Fibroblast of lung (primary cell): ENCODE results near the gene ESPNL. TPM values are rescaled to one million over a fixed set of nuclear protein-coding genes. Genes with fewer than 3 reads are reported as not detected.
"Not testable (repeated sequence)": the region's sequence is repeated elsewhere in the genome, so short reads cannot be mapped to it uniquely, and the experiment has no call there.

Experiments
- DNase-seq, 2 donors: peaks; one replicate each; pipeline versions ENCODE4 v3.0.0 to v3.0.0-alpha.2; 2010; ENCODE audit warnings: low read depth in 2 of 2
- H2AFZ ChIP-seq: 2 replicates; pipeline ENCODE4 v1.5.1; 2012; ENCODE audit warnings: low read length, control low read depth, inconsistent platforms
- H3K27ac ChIP-seq: 2 replicates; pipeline ENCODE4 v1.5.1; 2011; ENCODE audit warnings: low read length, control low read depth; ENCODE audit not compliant: insufficient read depth
- H3K27me3 ChIP-seq: 2 replicates; pipeline ENCODE4 v1.5.1; 2011; ENCODE audit warnings: mild to moderate bottlenecking, low read length; ENCODE audit not compliant: control insufficient read depth, insufficient read depth
- H3K36me3 ChIP-seq: 2 replicates; pipeline ENCODE4 v1.5.1; 2011; ENCODE audit warnings: low read length; ENCODE audit not compliant: control insufficient read depth, insufficient read depth
- H3K4me1 ChIP-seq: 2 replicates; pipeline ENCODE4 v1.5.1; 2011; ENCODE audit warnings: low read length; ENCODE audit not compliant: control insufficient read depth, insufficient read depth; ENCODE audit errors: extremely low read depth
- H3K4me2 ChIP-seq: 2 replicates; pipeline ENCODE4 v1.5.1; 2011; ENCODE audit warnings: low read length, control low read depth; ENCODE audit not compliant: insufficient read depth; ENCODE audit errors: extremely low read depth
- H3K4me3 ChIP-seq, 4 experiments: fragments of 200-600 bp in 1 of 4; sonication (generic) in 1 of 4; replicated peaks in 1 of 4; 2 replicates each; pipeline ENCODE4 v1.5.1; 2011 to 2016; ENCODE audit warnings: low read length in 4 of 4, low read depth in 3 of 4, mild to moderate bottlenecking in 3 of 4, control low read depth in 2 of 4, inconsistent platforms in 1 of 4, mixed read lengths in 1 of 4; ENCODE audit not compliant: insufficient read depth in 1 of 4; ENCODE audit errors: control extremely low read depth in 1 of 4
- H3K79me2 ChIP-seq: 2 replicates; pipeline ENCODE4 v1.5.1; 2012; ENCODE audit warnings: mild to moderate bottlenecking, low read length, inconsistent platforms; ENCODE audit not compliant: control insufficient read depth, insufficient read depth
- H3K9ac ChIP-seq: 2 replicates; pipeline ENCODE4 v1.5.1; 2011; ENCODE audit warnings: mild to moderate bottlenecking, low read length, control low read depth; ENCODE audit not compliant: insufficient read depth
- H3K9me3 ChIP-seq: 2 replicates; pipeline ENCODE4 v1.5.1; 2012; ENCODE audit warnings: low read depth, low read length; ENCODE audit not compliant: control insufficient read depth, insufficient read depth
- H4K20me1 ChIP-seq: 2 replicates; pipeline ENCODE4 v1.5.1; 2011; ENCODE audit warnings: low read length; ENCODE audit not compliant: control insufficient read depth, insufficient read depth; ENCODE audit errors: extremely low read depth
- EZH2 ChIP-seq: IDR thresholded peaks from 2 replicates; pipeline ENCODE4 v1.5.1; 2012; ENCODE audit warnings: low read length, control low read depth, mild to moderate bottlenecking; ENCODE audit errors: missing control alignments
- polyA plus RNA-seq, 2 donors: library from polyadenylated mRNA; depleted of rRNA in 1 of 2; stranded (reverse) in 1 of 2; unstranded in 1 of 2; fragments of >200 nt; gene quantifications; 2 replicates each; pipeline ENCODE4 v1.2.1, GENCODE V29; 2011 to 2012; ENCODE audit warnings: missing spikeins in 1 of 2
- total RNA-seq: library from RNA; depleted of rRNA; stranded (reverse); fragments of >200 nt; gene quantifications from 2 replicates; pipeline ENCODE4 v1.2.1, GENCODE V29; 2014
- TF ChIP-seq, protein P1 (sequence below), 2 donors: IDR thresholded peaks in 1 of 2; conservative IDR thresholded peaks in 1 of 2; 1 replicate in 1 of 2; 2 replicates in 1 of 2; pipeline ENCODE4 v1.5.1; 2011 to 2012; ENCODE audit warnings: low read length in 2 of 2, control low read depth in 1 of 2, inconsistent platforms in 1 of 2, low read depth in 1 of 2, mild to moderate bottlenecking in 1 of 2

Gene ESPNL
- total and polyA plus RNA-seq, 2 donors (not counting 1 experiment from before 2014, with no cell fraction given), result 0.79 to 2.8 TPM

DNA sequence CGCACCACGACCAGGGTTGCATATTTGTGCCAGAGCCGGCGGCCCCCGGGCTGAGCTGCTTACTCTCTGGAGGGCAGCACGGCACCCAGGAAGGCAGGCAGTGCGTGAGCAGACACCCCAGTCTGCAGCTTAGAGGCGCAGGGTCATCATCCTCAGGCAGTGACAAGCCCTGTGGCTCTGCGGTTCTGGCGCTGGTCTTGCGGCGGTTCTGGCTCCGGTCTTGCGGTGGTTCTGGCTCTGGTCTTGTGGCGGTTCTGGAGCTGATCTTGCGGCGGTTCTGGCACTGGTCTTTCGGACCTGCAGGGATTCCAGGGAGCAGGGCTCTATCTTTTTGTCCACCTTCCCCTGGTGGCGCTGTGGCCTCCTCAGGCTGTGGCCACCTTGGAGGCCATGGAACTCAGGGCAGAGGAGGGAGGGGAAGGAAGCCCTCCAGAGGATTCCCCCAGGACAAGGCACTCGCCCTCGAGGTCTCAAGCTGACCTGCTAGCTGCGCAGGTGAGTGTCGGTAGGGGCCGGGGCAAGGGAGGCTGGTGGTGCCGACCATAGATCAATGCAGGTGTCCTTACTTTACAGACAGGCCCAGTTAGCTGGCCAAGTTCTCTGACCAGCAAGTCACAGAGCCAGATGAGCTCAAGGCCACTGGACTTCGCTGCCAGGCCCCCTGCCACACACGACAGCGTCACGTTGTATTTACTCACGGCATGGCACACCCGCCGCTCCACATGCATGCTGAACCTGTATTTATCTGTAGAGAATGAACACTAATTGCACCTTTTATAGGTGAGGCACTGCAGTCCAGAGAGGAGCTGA lies 14.9 kb downstream of the ESPNL start:
- Histone ChIP-seq H3K4me2 (no peak overlapping the region), H2AFZ (no peak overlapping the region), H3K27me3 (peaks cover 6% of the 10 kb centered on the region), H3K36me3 (no peaks in the 10 kb centered on the region), H3K79me2 (no peaks in the 10 kb centered on the region), H3K9me3 (no peaks in the 10 kb centered on the region), H3K27ac (no peak overlapping the region), H3K4me1 (no peaks in the 10 kb centered on the region), H3K4me3 (no peak overlapping the region), H4K20me1 (no peaks in the 10 kb centered on the region), H3K9ac (no peak overlapping the region)
- DNase-seq, result no peak
- TF ChIP-seq EZH2, result no peak
- TF ChIP-seq, protein P1, sequence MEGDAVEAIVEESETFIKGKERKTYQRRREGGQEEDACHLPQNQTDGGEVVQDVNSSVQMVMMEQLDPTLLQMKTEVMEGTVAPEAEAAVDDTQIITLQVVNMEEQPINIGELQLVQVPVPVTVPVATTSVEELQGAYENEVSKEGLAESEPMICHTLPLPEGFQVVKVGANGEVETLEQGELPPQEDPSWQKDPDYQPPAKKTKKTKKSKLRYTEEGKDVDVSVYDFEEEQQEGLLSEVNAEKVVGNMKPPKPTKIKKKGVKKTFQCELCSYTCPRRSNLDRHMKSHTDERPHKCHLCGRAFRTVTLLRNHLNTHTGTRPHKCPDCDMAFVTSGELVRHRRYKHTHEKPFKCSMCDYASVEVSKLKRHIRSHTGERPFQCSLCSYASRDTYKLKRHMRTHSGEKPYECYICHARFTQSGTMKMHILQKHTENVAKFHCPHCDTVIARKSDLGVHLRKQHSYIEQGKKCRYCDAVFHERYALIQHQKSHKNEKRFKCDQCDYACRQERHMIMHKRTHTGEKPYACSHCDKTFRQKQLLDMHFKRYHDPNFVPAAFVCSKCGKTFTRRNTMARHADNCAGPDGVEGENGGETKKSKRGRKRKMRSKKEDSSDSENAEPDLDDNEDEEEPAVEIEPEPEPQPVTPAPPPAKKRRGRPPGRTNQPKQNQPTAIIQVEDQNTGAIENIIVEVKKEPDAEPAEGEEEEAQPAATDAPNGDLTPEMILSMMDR (conservative IDR thresholded peaks at IDR 0.05 in 1 of 2, IDR thresholded peaks at IDR 0.05 in 1 of 2; ENCODE audit: low read depth in 1 of 2, low read length in 2 of 2), result no peak

DNA sequence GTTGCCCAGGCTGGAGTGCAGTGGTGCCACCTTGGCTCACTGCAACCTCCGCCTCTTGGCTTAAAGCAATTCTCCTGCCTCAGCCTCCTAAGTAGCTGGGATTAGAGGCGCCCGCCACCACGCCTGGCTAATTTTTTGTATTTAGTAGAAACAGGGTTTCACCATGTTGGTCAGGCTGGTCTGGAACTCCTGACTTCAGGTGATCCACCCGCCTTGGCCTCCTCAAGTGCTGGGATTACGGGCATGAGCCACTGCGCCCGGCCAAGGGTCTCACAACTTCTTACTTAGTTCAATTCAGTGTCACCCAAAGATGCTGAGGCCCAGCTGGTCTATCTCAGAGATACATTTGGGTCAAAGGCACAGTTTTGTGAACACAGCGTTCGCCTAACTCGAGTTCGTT lies 15.6 kb downstream of the ESPNL start:
- DNase-seq, H3K9me3 ChIP-seq, H3K9ac ChIP-seq, H2AFZ ChIP-seq, H4K20me1 ChIP-seq, H3K79me2 ChIP-seq, H3K27ac ChIP-seq, H3K4me1 ChIP-seq, H3K36me3 ChIP-seq, H3K4me2 ChIP-seq, H3K27me3 ChIP-seq, H3K4me3 ChIP-seq: not testable (repeated sequence)

DNA sequence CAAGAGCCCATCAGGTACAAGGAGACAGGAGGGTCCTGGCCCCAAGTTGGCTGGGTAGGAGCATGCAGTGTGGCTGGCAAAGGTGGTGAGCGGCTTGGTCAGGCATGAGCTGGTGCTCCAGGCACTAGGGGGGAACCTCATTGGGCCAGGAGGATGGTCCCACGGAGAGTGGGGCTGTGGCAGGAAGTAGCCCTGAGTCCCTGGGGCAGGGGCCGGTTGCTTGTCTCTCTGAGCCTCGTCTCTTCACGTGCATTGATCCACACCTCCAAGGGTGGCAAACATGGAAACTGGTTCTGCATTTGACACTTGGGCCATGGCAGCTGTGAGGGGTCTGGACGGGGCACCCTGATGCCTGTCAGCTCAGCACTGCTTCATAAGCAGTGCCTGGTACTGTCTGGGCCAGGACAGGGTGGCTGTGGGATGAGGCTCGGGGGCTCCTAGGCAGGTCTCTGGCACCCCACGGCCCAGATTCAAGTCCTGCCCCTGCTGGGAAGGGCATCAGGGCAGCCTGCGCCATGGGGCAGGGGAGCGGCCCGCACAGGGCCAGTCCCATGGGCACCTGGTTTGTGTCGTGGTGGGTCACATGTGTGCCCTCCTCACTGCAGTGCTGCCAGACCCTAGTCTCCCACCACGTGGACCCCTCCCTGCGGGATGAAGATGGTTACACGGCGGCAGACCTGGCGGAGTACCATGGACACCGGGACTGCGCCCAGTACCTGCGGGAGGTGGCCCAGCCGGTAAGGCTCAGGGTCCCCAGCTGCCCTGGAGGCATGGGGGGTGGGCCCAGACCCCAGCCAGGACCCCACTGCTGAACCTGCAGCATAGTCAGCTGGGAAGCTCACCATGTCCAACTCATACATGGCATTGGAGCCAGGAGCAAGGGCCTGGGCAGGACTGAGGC lies 16.4 kb downstream of the ESPNL start:
- Histone ChIP-seq H3K9me3 (no peaks in the 10 kb centered on the region), H2AFZ (no peak overlapping the region), H4K20me1 (no peaks in the 10 kb centered on the region), H3K36me3 (no peaks in the 10 kb centered on the region), H3K27ac (no peak overlapping the region), H3K4me1 (no peaks in the 10 kb centered on the region), H3K27me3 (peaks cover 9% of the 10 kb centered on the region), H3K79me2 (no peaks in the 10 kb centered on the region), H3K4me3 (no peak overlapping the region), H3K4me2 (no peak overlapping the region), H3K9ac (no peak overlapping the region)
- no peak for TF ChIP-seq EZH2
- TF ChIP-seq, protein P1 (conservative IDR thresholded peaks at IDR 0.05 in 1 of 2, IDR thresholded peaks at IDR 0.05 in 1 of 2; ENCODE audit: low read depth in 1 of 2, low read length in 2 of 2), result no peak
- DNase-seq, result no peak
